CD14-positive monocyte (primary cell): ENCODE data around the gene SBK2. TPM values are rescaled to one million over a fixed set of nuclear protein-coding genes. Genes with fewer than 3 reads are reported as not detected.
A peak's percentile ranks its signal among the peaks of the same experiment; 100 is the strongest.

Experiments used
- DNase-seq, 3 donors: peaks; one replicate each; pipeline ENCODE4 v3.0.0-alpha.2; 2011 to 2022
- H2AFZ ChIP-seq: 2 replicates; pipeline ENCODE4 v1.6.0; 2012; ENCODE audit warnings: mild to moderate bottlenecking, low read depth, low read length, inconsistent platforms; ENCODE audit not compliant: insufficient read depth, poor library complexity, severe bottlenecking
- H3K27ac ChIP-seq, 2 donors: 1 replicate in 1 of 2; 2 replicates in 1 of 2; pipeline ENCODE4 v1.5.1; 2012 to 2013; ENCODE audit warnings: low read length in 2 of 2, control low read depth in 1 of 2, inconsistent platforms in 1 of 2, low read depth in 1 of 2, mild to moderate bottlenecking in 1 of 2
- H3K27me3 ChIP-seq, 2 donors: one replicate each; pipeline versions ENCODE4 v1.6.0 to v1.6.1; 2011 to 2013; ENCODE audit warnings: low read length in 2 of 2; ENCODE audit not compliant: control insufficient read depth in 2 of 2, insufficient read depth in 2 of 2
- H3K36me3 ChIP-seq, 2 donors: replicated peaks in 1 of 2; 1 replicate in 1 of 2; 2 replicates in 1 of 2; pipeline versions ENCODE4 v1.5.1 to v1.6.1; 2012 to 2013; ENCODE audit warnings: low read length in 2 of 2, control low read depth in 1 of 2, inconsistent platforms in 1 of 2, mild to moderate bottlenecking in 1 of 2; ENCODE audit not compliant: insufficient read depth in 2 of 2, control insufficient read depth in 1 of 2
- H3K4me1 ChIP-seq, 2 donors: 1 replicate in 1 of 2; 2 replicates in 1 of 2; pipeline versions ENCODE4 v1.5.1 to v1.6.1; 2012 to 2013; ENCODE audit warnings: low read length in 2 of 2, control low read depth in 1 of 2, inconsistent platforms in 1 of 2, mild to moderate bottlenecking in 1 of 2, moderate library complexity in 1 of 2; ENCODE audit not compliant: insufficient read depth in 2 of 2, control insufficient read depth in 1 of 2
- H3K4me2 ChIP-seq: replicated peaks from 2 replicates; pipeline ENCODE3; 2012; ENCODE audit warnings: low read length, moderate library complexity, mild to moderate bottlenecking; ENCODE audit not compliant: poor library complexity, severe bottlenecking; ENCODE audit errors: extremely low read depth
- H3K4me3 ChIP-seq, 3 experiments: fragments of 200-600 bp in 1 of 3; sonication (generic) in 1 of 3; replicated peaks in 1 of 3; 1 replicate in 2 of 3; 2 replicates in 1 of 3; pipeline ENCODE4 v1.5.1; 2011 to 2013; ENCODE audit warnings: low read length in 3 of 3, mild to moderate bottlenecking in 3 of 3, control low read depth in 2 of 3, low read depth in 2 of 3, inconsistent platforms in 1 of 3, moderate library complexity in 1 of 3
- H3K79me2 ChIP-seq: 2 replicates; pipeline ENCODE4 v1.6.0; 2012; ENCODE audit warnings: mild to moderate bottlenecking, control low read depth, inconsistent platforms, low read length, moderate library complexity; ENCODE audit not compliant: insufficient read depth
- H3K9ac ChIP-seq: 2 replicates; pipeline ENCODE4 v1.6.0; 2017; ENCODE audit warnings: low read length, mild to moderate bottlenecking; ENCODE audit not compliant: insufficient read depth, poor library complexity, severe bottlenecking
- H3K9me3 ChIP-seq, 2 donors: replicated peaks in 1 of 2; 1 replicate in 1 of 2; 2 replicates in 1 of 2; pipeline versions ENCODE4 v1.5.1 to v1.6.1; 2012 to 2013; ENCODE audit warnings: low read length in 2 of 2, control low read depth in 1 of 2; ENCODE audit not compliant: control insufficient read depth in 1 of 2, insufficient read depth in 1 of 2
- H4K20me1 ChIP-seq: 2 replicates; pipeline ENCODE4 v1.6.0; 2012; ENCODE audit warnings: mild to moderate bottlenecking, low read length, control low read depth, moderate library complexity; ENCODE audit not compliant: insufficient read depth
- H3K27ac Mint-ChIP-seq, 7 donors: one replicate each; pipeline ENCODE4 v1.8.0; 2020; ENCODE audit warnings: mild to moderate bottlenecking in 7 of 7, mixed read lengths in 7 of 7, moderate library complexity in 6 of 7, inconsistent platforms in 2 of 7
- H3K27me3 Mint-ChIP-seq, 3 donors: one replicate each; pipeline ENCODE4 v1.8.0; 2021 to 2022; ENCODE audit warnings: low read depth in 3 of 3, mild to moderate bottlenecking in 3 of 3, mixed read lengths in 3 of 3, moderate library complexity in 3 of 3, inconsistent platforms in 1 of 3
- H3K36me3 Mint-ChIP-seq, 2 donors: one replicate each; pipeline ENCODE4 v1.8.0; 2020; ENCODE audit warnings: mixed read lengths in 2 of 2, inconsistent platforms in 1 of 2, mild to moderate bottlenecking in 1 of 2
- H3K4me1 Mint-ChIP-seq: one replicate; pipeline ENCODE4 v1.8.0; 2020; ENCODE audit warnings: mild to moderate bottlenecking, mixed read lengths
- H3K4me3 Mint-ChIP-seq, 2 donors: one replicate each; pipeline ENCODE4 v1.8.0; 2020; ENCODE audit warnings: mild to moderate bottlenecking in 2 of 2, mixed read lengths in 2 of 2, moderate library complexity in 1 of 2
- H3K9me3 Mint-ChIP-seq, 7 donors: one replicate each; pipeline ENCODE4 v1.8.0; 2020 to 2022; ENCODE audit warnings: mixed read lengths in 7 of 7, mild to moderate bottlenecking in 6 of 7, moderate library complexity in 6 of 7, inconsistent platforms in 2 of 7
- WGBS: methylation state at CpG from one replicate; pipeline ENCODE4 v1.1.5; 2013; ENCODE audit warnings: missing lambda C conversion rate; ENCODE audit not compliant: insufficient coverage; 5-methylcytosine and 5-hydroxymethylcytosine counted together
- intact Hi-C, 2 donors: fragments of 100-400 bp; cut with micrococcal nuclease; formaldehyde crosslinking; loops; one replicate each; pipeline versions ENCODE4 v1.15.0 to v1.15.1; 2023
- polyA plus RNA-seq, 3 donors: library from polyadenylated mRNA; depleted of rRNA in 1 of 3; unstranded in 2 of 3; stranded (reverse) in 1 of 3; fragments of 300-500 nt in 2 of 3; fragments of >200 nt in 1 of 3; fragmentation: Illumina TruSeq in 2 of 3; gene quantifications; 1 replicate in 2 of 3; 2 replicates in 1 of 3; pipeline ENCODE4 v1.2.3, GENCODE V29; 2012 to 2021
- TF ChIP-seq, protein P1 (sequence below): fragments of 200-600 bp; IDR thresholded peaks from one replicate; pipeline ENCODE4 v1.8.0; 2022; ENCODE audit warnings: antibody characterized with exemption, mild to moderate bottlenecking

The SBK2 gene
- polyA plus RNA-seq, 3 donors, result not detected

DNA sequence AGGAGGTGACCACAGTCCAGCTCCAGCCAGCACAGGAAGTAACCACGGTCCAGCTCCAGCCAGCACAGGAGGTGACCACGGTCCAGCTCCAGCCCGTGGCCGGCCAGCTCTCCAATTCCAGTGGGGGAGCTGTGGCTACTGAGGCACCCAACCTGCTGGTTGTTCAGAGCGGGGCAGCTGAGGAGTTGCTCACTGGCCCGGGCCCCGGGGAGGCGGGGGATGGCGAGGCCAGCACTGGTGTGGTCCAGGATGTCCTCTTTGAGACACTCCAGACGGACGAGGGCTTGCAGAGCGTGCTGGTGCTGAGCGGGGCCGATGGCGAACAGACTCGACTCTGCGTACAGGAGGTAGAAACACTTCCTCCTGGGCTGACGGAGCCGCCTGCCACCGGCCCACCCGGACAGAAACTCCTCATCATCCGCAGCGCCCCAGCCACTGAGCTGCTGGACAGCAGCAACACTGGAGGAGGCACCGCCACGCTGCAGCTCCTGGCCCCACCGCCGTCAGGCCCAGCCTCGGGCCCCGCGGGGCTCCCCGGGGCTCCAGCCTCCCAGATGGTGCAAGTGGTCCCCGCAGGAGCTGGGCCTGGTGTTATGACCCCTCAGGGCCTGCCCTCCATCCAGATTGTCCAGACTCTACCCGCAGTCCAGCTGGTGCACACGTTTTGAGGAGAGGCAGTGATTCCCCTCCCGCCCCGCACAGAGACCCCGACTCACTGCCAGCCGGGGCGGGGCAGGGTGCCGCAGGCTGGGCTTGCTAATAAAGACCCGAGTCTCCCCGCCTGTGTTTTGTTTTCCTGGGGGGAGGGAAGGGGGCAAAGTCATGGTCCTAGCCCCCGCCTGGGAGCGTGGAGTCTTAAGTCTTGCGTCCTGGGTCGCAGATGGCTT is 53.0 kb downstream of the SBK2 start:
- Histone ChIP-seq H3K9me3 (no peaks in the 10 kb centered on the region), H3K9ac (peak overlapping the region; percentile 53), H3K4me1 (peaks cover 12 to 17% of the 10 kb centered on the region in 2 donors), H3K27ac (no peak overlapping the region), H3K27me3 (no peaks in the 10 kb centered on the region), H2AFZ (no peak overlapping the region), H4K20me1 (peaks cover 34% of the 10 kb centered on the region), H3K79me2 (peaks cover 3% of the 10 kb centered on the region), H3K36me3 (peaks cover 16 to 25% of the 10 kb centered on the region in 2 donors), H3K4me2 (peak overlapping the region; percentile 82), H3K4me3 (peak overlapping the region in 1 of 3 experiments; percentile 69)
- DNase-seq, result no peak
- 84% methylated on average over 46 of the region's 46 CpGs for WGBS
- H3K27me3 Mint-ChIP-seq, result peaks cover 2 to 32% (median 10%) of the 10 kb centered on the region in 3 donors
- peak overlapping the region in 2 of 7 donors; percentile 25 to 54 for H3K27ac Mint-ChIP-seq
- H3K4me3 Mint-ChIP-seq, result peak overlapping the region; percentile 61 to 71
- intact Hi-C loops, result no loop called here
- H3K36me3 Mint-ChIP-seq, result peaks cover 19 to 24% of the 10 kb centered on the region in 2 donors
- H3K4me1 Mint-ChIP-seq, result peaks cover 22% of the 10 kb centered on the region
- TF ChIP-seq, protein P1, sequence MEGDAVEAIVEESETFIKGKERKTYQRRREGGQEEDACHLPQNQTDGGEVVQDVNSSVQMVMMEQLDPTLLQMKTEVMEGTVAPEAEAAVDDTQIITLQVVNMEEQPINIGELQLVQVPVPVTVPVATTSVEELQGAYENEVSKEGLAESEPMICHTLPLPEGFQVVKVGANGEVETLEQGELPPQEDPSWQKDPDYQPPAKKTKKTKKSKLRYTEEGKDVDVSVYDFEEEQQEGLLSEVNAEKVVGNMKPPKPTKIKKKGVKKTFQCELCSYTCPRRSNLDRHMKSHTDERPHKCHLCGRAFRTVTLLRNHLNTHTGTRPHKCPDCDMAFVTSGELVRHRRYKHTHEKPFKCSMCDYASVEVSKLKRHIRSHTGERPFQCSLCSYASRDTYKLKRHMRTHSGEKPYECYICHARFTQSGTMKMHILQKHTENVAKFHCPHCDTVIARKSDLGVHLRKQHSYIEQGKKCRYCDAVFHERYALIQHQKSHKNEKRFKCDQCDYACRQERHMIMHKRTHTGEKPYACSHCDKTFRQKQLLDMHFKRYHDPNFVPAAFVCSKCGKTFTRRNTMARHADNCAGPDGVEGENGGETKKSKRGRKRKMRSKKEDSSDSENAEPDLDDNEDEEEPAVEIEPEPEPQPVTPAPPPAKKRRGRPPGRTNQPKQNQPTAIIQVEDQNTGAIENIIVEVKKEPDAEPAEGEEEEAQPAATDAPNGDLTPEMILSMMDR, result no peak
- H3K9me3 Mint-ChIP-seq, result peaks cover 0 to 2% (median 0%) of the 10 kb centered on the region in 7 donors

DNA sequence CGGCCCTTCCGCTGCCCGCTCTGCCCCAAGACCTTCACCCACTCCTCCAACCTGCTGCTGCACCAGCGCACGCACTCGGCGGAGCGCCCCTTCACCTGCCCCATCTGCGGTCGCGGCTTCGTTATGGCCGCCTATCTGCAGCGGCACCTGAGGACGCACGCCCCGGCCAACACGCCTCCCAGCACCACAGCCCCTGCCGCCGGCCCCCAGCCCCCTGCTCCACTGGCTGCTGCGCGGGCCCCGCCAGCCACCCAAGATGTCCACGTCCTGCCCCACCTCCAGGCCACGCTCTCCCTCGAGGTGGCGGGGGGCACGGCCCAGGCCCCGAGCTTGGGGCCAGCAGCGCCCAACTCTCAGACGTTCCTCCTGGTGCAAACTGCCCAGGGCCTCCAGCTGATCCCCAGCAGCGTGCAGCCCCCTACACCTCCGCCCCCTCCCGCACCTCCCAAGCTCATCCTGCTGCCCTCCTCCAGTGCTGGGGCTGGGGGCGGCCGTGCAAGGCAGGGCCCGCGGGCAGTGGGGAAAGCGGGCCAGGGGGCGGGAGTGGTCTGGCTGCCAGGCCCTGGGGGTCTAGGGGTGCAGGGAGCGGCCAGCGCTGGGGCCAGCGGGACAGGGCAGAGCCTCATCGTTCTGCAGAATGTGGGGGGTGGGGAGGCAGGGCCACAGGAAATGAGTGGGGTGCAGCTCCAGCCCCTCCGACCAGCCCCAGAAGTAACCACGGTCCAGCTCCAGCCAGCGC is 53.8 kb downstream of the SBK2 start:
- Histone ChIP-seq H2AFZ (no peak overlapping the region), H4K20me1 (peaks cover 41% of the 10 kb centered on the region), H3K4me3 (no peak overlapping the region), H3K27ac (no peak overlapping the region), H3K9me3 (no peaks in the 10 kb centered on the region), H3K4me2 (no peak overlapping the region), H3K4me1 (peaks cover 12 to 19% of the 10 kb centered on the region in 2 donors), H3K79me2 (peaks cover 11% of the 10 kb centered on the region), H3K9ac (no peak overlapping the region), H3K36me3 (peaks cover 16 to 25% of the 10 kb centered on the region in 2 donors), H3K27me3 (no peaks in the 10 kb centered on the region)
- DNase-seq, result no peak
- 97% methylated on average over 47 of the region's 47 CpGs for WGBS
- H3K27me3 Mint-ChIP-seq, result peaks cover 2 to 28% (median 10%) of the 10 kb centered on the region in 3 donors
- intact Hi-C loops, result no loop called here
- H3K4me1 Mint-ChIP-seq, result peaks cover 27% of the 10 kb centered on the region
- no peak overlapping the region for H3K4me3 Mint-ChIP-seq
- H3K9me3 Mint-ChIP-seq, result peaks cover 0 to 2% (median 0%) of the 10 kb centered on the region in 7 donors
- no peak overlapping the region for H3K27ac Mint-ChIP-seq
- H3K36me3 Mint-ChIP-seq, result peaks cover 19 to 24% of the 10 kb centered on the region in 2 donors
- TF ChIP-seq, protein P1, result no peak
